H1 (cell line): ENCODE results near the gene HIVEP3. TPM values are rescaled to one million over a fixed set of nuclear protein-coding genes. Genes with fewer than 3 reads are reported as not detected.

ENCODE experiments used
- ATF3 ChIP-seq: IDR thresholded peaks from 2 replicates; pipeline ENCODE4 v1.6.1; 2011; ENCODE audit warnings: low read depth, mild to moderate bottlenecking, low read length; ENCODE audit not compliant: insufficient read depth
- BACH1 ChIP-seq: IDR thresholded peaks from 2 replicates; pipeline ENCODE4 v1.6.1; 2012; ENCODE audit warnings: low read length, improper control_type of control experiment
- polyA plus RNA-seq, 7 experiments: library from polyadenylated mRNA; depleted of rRNA in 3 of 7; stranded (reverse) in 5 of 7; unstranded in 2 of 7; fragments of >200 nt in 5 of 7; fragments of 200-250 nt in 2 of 7; gene quantifications; 1 replicate in 5 of 7; 2 replicates in 1 of 7; 4 replicates in 1 of 7; pipeline versions ENCODE4 v1.2.1 to v1.2.3, GENCODE V29; 2011 to 2013; ENCODE audit warnings: missing spikeins in 2 of 7, mixed read lengths in 2 of 7
- total RNA-seq: library from RNA; stranded (reverse); fragmentation: NEBNext Ultra II Directional; extraction: Animal tissue kit (Norgen Biotek cat#: 25700); gene quantifications from 2 replicates; pipeline ENCODE4 v1.2.1, GENCODE V29; 2021
- TF ChIP-seq, protein P1 (sequence below): IDR thresholded peaks from 2 replicates; pipeline ENCODE4 v1.6.1; 2012; ENCODE audit warnings: inconsistent platforms

The HIVEP3 gene
- total and polyA plus RNA-seq, 2 of the 8 experiments (the other 6 are each of a cell fraction or from before 2014, with no cell fraction given) = 0.24 to 0.69 TPM

- TF ChIP-seq ATF3 = no peak
- TF ChIP-seq BACH1 = no peak
- TF ChIP-seq, protein P1, sequence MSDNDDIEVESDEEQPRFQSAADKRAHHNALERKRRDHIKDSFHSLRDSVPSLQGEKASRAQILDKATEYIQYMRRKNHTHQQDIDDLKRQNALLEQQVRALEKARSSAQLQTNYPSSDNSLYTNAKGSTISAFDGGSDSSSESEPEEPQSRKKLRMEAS = no peak
Observed at GRCh38 chr1:41532206-41532975, 386.3 kb downstream of the HIVEP3 start (continued).
